HG03103 (cell line): ENCODE data around the gene PPME1.
"Not testable (repeated sequence)": the region's sequence is repeated elsewhere in the genome, so short reads cannot be mapped to it uniquely, and the experiment has no call there.

ENCODE experiments used
- ATAC-seq: cut with Tn5 transposase; IDR thresholded peaks from one replicate; pipeline ENCODE4 v1.9.1; 2021; ENCODE audit warnings: low read depth; ENCODE audit not compliant: unreplicated experiment

PPME1 gene, protein sequence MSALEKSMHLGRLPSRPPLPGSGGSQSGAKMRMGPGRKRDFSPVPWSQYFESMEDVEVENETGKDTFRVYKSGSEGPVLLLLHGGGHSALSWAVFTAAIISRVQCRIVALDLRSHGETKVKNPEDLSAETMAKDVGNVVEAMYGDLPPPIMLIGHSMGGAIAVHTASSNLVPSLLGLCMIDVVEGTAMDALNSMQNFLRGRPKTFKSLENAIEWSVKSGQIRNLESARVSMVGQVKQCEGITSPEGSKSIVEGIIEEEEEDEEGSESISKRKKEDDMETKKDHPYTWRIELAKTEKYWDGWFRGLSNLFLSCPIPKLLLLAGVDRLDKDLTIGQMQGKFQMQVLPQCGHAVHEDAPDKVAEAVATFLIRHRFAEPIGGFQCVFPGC

DNA sequence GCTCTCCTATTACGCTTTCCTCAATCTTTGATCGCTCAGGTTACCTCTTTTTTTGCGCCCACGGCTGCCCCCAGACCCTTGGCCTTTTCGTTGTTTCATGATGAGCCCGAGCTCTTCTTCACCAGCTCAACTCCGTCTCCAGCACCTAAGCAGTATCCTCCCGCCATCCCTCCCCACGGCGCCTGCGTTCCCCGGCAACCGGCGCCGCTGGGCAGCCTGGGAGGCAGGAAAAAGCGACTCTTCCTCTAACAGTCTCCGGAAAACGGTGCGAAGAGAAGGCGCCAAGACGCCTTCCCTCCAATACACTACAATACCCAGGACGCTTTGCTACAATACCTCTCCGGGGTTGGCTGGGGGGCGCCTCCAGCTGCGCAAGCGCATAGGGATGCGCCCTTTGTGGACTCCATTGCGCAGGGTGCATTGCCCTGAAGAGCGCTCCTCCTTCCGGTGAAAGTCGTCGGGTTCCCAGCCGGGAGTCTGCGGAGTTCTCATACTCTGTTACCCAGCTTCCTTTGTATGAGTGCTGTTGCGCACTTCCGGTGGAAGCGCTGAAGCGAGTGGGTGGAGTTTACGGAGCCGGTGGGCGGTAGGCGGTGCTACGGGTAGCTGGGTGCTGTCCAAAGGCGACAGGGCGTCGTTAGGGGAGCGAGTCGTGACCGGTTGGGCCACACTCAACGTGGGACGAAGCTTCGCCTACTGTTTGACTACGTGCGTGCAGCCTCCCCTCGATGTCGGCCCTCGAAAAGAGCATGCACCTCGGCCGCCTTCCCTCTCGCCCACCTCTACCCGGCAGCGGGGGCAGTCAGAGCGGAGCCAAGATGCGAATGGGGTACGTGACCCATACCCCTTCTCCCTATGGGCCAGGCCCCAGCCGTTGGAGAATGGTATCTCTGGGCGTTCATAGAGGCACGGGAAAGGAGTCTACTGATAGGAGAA is at the start of gene PPME1, which contains the start of gene C2CD3:
TSS of gene PPME1 (plus strand) at position 596 of the 936 bp plus-strand sequence. CDS start at position 729, 133 bp downstream.
TSS of gene C2CD3 (minus strand) at position 309 of the 936 bp plus-strand sequence. CDS start at position 99, 210 bp downstream.
- ATAC-seq, result peak; percentile 91

DNA sequence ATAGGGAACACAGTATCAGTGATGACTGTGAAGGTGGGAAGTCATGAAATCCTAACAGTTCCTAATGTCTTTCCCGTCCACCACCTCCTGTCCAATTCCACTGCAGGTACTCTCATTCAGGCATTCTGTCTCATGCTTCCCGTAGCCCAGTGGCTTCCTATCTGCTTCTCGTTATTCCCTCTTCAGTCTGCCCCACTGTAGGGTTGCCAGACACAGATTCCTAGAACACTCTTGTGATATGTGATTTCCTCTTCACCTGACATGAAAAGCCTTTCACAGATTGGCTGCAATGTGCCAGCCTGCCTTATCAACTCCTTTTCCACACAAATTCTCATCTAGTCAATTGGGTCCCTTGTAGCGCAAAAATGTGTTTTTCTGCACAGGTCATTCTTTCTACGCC is 49.3 kb upstream of the PPME1 start:
- no peak for ATAC-seq

DNA sequence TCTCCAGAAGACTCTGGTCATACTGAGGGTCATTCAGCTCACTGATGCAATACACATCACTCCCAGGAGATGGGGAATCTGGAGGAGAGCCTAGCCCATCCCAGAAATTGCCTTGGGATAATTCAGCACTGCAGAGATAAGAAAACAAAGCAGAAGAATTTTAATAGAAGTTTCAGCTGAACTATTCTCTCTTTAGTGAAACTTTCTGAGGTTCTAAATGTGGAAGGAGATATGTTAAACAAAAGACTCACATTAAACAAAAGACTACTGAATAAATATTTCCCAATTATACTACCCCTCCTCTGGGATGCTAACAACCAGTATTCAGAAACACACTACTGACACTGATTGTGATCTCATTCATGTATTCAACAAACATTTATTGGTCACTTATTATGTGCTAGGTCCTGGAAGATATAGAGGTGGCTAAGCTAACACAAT is 48.1 kb upstream of the PPME1 start:
- ATAC-seq, result no peak

DNA sequence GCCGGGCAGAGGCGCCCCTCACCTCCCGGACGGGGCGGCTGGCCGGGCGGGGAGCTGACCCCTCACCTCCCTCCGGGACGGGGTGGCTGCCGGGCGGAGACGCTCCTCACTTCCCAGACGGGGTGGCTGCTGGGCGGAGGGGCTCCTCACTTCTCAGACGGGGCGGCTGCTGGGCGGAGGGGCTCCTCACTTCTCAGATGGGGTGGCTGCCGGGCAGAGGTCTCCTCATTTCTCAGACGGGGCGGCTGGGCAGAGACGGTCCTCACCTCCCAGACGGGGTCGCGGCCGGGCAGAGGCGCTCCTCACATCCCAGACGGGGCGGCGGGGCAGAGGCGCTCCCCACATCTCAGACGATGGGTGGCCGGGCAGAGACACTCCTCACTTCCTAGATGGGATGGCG is 42.0 kb upstream of the PPME1 start:
- not testable (repeated sequence) for ATAC-seq

DNA sequence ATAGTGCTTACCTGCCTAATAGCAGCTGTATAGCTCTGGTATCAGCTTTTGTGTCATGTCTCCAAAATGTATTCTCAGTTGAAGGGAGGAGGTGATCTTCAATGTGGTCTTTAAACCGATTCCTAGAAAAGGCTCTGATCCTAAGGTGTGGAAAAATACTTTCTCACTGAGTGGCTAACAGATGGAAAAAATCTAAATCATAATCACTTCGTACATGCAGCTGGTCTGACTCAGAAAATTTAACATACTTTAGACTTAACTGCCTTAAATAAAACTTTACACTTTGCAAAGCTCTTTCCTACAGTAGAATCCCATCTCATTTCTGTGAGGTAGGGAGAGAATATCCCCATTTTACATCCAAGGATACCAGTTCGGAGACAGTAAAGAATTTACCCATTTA is 38.3 kb upstream of the PPME1 start:
- ATAC-seq, result no peak

DNA sequence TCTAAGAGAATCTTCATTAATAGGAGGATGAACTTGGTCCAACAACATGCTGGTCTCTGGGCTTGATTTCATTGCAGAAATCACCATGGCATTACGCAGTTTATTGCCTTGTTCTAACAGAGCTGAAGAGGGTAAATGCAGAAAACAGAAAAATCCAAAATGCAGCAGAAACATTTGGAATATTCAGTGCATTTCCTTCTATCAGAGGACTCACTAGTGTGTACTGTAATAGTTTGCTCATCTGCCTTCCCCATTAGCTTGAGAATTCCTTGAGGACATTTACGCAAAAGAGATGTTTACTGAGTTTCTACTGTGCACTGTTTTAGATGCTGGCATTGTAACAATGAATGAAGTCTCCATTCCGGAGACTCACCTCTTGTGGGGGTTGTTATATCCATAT is 37.7 kb upstream of the PPME1 start:
- no peak for ATAC-seq

DNA sequence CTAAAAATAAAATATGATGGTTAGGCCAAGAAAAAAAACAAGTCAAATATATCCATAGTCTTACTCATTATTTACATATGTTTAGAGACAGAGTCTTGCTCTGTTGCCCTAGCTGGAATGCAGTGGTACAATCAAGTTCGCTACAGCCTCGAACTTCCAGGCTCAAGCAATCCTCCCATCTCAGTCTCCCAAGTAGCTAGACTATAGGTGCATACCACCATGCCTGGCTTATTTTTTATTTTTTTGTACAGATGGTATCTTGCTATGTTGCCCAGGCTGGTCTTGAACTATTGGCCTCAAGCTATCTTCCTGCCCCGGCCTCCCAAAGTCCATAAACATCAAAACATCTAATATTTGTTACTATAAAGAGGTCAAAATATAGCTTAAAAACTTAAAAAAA is 36.4 kb upstream of the PPME1 start:
- no peak for ATAC-seq

DNA sequence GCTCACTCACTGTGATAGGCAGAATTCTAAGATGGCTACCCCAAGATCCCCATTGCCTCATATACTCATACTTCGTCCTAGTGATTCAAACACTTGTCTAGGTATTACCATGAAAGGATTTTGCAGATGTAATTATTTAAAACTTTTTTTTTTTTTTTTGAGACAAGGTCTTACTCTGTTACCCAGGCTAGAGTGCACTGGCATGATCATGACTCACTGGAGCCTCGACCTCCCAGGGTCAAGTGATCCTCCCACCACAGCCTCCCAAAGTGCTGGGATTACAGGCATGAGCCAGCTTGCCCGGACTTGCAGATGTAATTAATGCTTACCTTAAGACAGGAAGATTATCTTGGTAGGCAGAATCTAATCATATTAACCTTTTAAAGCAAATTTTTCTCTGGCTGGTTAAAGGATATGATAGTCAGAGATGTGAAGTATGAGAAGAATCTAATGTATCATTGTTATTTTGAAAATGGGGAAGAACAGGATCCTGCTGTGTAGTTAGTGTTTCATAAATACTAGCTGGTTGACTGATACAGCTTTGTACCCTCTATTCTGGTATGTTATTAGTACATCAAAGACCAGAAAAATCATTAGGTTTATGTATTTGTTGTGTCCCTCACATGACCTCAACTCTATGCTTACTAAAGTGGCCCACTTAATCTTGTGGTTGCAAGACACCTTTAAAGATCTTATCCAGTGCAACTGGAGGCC is 35.8 kb upstream of the PPME1 start:
- ATAC-seq, result no peak

DNA sequence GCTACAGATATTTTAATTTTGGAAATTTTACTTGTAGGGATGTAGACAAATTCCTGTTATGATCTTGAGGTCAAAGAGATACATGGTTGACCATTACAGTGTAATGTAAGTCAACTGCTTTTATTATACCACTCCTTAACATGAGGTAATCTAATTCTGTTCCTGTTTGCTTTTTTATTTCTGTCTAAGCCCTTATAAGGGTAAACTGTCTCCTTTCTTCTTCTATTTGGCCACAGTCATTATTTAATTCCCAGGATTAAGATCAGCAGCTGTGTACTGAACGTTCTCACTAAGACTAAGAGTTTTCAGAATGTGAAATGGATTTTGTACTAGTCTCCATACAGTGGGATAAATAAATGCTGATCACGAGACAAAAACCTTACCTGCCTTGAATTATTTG is 33.1 kb upstream of the PPME1 start:
- ATAC-seq, result no peak

DNA sequence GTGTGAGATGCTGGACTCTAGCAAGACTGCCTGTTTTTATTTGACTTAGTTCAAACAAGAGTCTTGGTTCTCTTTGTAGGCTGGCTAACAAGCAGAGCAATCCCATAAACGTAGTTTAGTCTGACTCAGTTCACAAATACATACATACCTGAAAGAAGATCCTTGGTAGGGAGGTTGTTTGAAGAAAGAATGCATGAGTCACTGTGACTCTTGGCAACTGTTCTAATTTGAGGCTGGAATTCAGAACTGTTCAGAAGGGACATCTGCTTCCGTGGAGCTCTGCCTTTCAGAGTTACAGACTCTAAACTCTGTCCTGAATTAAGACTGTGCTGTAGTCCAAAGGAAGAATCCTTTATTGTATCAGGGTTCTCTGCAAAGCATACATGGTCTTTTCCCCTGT is 32.5 kb upstream of the PPME1 start:
- ATAC-seq, result no peak

DNA sequence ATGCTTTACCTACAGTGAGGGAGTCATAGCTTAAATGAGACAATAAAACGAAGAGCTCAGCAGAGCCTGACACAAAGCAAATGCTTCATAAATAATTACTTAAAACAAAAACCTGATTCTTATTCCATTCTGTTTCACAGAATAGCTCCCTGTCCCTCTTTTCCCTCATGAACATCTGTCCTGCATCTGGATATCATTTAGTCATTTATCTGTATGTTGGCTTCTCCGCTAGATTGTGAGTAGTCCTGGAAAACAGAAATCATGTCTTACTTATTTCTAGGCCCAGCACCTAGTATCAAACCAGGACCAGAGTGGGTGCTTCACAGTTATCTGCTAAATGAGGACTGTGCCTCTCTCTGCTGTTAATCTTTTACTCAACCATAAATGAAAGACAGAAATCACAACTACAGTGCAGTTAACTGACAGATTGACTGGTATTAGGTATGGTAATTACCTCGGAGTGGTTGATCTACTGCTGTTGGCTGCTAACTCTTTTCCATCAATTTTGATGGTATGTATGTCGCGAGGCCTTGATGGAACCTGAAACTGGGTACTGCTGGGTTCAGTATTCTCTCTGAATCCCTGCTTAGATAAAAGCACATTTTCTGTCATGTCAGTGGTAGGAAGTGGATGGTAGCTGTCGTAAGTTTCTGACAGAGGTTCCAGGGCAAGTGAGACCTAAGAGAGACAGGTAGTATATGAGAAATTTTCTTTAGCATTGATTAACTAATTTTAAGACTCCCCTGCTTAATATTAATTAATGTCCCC is 31.8 kb upstream of the PPME1 start:
- ATAC-seq, result no peak

DNA sequence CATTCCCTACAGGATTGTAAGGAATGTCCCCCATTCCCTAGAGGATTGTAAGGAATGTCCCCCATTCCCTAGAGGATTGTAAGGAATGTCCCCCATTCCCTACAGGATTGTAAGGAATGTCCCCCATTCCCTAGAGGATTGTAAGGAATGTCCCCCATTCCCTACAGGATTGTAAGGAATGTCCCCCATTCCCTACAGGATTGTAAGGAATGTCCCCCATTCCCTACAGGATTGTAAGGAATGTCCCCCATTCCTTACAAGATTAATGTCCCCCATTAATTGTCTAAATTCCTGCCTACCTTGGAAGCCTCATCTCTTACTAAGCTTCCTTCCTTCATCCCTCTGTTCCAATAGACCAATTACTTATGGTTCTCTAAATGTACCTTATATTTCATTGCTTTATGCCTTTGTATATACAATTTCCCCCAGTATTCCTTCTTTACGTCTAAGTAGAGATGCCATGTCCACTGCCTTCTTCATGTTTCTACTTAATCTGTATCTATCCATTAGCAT is 31.1 kb upstream of the PPME1 start:
- not testable (repeated sequence) for ATAC-seq

DNA sequence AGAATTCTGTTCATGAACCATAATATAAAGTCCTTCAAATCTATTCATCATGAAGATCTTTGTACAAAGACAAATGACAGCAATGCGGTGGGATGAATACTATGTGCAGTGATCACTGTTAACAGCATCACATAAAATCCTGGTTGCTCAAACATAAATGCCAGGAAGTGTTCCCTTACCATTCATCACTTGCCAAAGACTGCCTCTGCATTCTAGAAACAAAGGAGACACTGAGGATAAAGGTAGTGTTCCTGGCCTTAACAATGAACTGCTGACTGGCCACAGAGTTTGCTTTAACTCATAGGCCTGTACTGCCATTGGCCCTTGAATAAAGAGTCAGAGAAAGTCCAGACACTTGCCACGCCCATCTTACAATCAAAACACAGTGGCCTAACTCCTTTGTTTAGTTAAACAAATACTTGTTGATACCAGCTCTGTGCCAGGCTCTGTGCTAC is 29.8 kb upstream of the PPME1 start:
- no peak for ATAC-seq

DNA sequence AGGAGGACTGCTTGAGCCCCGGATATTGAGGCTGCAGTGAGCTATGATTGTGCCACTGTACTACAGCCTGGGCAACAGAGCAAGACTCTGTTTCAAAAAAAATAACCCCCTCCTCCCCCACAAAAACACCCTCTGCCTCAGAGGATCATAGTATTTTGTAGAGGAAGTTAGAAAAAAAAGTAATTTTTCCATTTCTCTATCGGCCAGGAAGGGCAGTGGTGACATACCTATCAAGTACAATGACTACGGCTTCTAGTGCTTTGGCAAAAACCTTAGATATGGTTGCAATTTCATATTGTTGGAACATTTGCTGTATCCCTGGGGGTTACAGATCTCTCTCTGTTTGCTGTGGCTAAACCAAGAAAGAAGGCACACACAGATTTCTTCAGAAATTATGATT is 29.2 kb upstream of the PPME1 start:
- ATAC-seq, result no peak

DNA sequence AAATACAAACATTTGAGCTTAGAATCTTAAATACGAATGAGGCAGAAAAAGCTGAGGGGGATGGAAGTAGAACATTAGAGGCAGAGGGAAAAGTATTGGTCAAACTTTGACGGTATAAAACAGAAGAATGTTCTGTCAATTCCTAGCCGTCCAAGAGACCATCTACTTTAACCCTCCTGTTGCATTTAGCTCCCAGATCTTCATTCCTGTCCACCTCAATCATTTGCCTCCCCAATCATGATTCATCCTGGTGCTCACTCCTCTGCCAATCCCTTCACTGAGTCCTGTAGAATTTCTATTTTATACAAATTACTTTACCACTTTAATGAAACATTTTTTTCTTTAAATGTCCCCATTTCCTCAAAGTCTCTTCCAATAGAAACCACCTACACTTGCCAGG is 28.5 kb upstream of the PPME1 start:
- no peak for ATAC-seq

DNA sequence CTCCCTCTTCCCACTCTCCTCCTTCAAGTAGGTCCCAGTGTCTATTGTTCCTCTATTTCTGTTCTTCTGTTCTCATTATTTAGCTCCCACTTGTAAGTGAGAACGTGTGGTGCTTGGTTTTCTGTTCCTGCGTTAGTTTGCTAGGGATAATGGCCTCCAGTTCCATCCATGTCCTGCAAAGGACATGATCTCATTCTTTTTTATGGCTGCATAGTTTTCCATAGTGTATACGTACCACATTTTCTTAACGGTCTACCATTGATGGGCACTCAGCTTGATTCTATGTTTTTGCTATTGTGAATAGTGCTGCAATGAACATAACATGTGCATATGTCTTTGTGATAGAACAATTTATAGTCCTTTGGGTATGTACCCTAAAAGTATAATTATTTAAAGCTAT is 26.5 kb upstream of the PPME1 start:
- no peak for ATAC-seq

DNA sequence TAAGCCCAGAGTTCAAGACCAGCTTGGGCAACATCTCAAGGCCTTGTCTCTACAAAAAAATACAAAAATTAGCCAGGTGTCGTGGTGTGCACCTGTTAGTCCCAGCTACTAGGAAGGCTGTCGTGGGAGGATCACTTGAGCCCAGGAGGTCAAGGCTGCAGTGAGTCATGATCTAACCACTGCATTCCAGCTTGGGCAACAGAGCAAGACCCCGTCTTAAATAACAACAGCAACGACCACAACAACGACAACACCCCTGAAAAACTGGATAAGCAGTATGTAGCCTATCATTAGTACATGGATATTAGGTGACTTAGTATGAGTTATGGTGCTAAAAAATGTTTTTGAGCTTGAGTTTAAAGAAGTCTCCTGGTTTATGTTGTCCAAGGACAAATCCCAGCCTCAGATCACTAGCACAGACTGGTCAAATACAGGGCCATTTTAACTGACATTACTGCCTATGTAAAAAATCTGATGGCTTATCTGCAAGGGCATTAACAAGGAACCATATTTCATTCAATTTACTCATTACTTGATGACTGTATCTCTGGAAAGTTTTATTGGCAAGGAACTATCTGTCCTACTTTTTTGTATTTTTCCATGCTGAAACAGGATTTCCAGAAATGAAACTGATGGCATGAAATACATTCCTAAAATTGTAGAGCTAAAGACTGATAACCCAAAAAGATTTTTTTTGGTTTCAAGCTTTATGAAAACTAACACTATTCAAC is 23.7 kb upstream of the PPME1 start:
- no peak for ATAC-seq

DNA sequence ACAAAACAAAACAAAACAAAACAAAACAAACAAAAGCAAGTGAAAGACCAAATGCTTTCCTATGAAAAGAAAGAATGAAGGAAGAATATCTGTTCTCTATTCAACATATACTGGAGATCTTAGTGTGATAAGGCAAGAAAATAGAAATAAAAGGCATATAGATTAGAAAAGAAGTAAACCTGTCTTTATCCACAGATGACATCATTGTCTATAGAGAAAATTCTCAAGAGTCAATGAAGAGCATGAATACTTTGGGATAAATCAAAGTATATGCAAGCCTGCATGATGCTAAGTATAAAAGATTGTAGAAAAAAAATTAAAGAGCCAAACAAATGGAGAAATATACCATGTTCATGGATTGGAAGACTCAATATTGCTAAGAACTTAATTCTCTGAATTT is 17.9 kb upstream of the PPME1 start:
- no peak for ATAC-seq

DNA sequence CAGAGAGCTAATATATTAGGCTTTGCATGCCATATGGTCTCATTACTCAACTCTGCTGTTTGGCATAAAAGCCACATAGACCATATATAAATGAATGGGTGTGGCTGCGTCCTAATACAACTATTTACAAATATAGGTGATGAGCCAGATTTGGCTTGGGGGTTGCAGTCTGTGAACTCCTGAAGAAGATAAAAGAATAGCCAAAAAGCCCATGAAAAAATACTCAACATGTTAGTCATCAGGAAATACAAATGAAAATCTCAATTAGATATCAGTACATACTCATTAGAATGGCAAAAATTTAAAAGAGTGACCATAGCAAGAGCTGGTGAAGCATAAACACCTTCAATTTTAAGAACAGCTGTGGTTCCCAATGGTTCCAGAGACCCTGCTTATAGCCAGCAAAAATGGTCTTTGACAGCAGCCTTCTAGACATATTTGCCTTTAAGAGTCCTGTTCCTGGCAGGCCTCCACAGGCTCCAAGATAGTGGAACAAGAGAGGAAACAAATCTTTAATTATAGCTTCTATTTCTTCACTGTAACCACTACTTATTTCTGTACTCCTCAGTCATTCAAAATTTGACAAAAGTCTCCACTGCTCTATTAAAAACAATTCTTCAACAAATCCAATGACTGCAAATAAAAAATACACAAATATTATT is 16.3 kb upstream of the PPME1 start:
- ATAC-seq, result no peak
